ENCODE measurements around the gene TMEM183A.

The TMEM183A gene

GRCh38 chr1:203028784-203029553, 21.8 kb downstream of the TMEM183A start:
- no peak for DNase-seq (ENCODE audit: low read depth)

- DNase-seq (ENCODE audit: low read depth): no peak
These were observed 24.3 kb downstream of the TMEM183A start for GRCh38 chr1:203031467-203031866.

GRCh38 chr1:203033287-203033686, 26.1 kb downstream of the TMEM183A start:
- DNase-seq (ENCODE audit: low read depth): no peak

- DNase-seq (ENCODE audit: low read depth): no peak
These were observed 26.7 kb downstream of the TMEM183A start for GRCh38 chr1:203033917-203034316.

GRCh38 chr1:203034422-203035110, 27.4 kb downstream of the TMEM183A start:
- no peak for DNase-seq (ENCODE audit: low read depth)

- DNase-seq (ENCODE audit: low read depth): no peak
These were observed 28.2 kb downstream of the TMEM183A start for GRCh38 chr1:203035111-203036000.

DNA sequence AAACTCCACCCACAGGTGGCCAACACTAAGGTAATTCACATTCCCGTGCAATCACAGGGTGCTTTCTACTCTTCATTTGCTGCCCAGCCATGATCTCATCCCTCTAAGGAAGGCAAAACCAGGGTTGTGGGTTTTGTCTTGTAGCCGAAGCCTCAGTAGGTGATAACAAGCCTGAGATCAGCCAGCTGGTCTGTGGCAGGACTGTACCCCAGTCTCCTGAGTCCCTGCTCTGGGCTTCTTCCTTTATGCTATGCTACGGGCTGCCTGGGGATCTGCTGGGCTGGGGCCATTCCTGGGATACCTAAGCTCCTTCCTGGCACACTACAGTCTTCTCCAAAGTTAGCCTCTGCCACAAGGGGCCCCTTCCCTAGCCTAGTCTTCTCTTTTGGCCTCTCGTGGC, 29.0 kb downstream of the TMEM183A start:
- DNase-seq (ENCODE audit: low read depth): no peak

- DNase-seq (ENCODE audit: low read depth): no peak
These were observed 29.4 kb downstream of the TMEM183A start for GRCh38 chr1:203036537-203036936.

GRCh38 chr1:203037509-203038190, 30.5 kb downstream of the TMEM183A start:
- no peak for DNase-seq (ENCODE audit: low read depth)

- peak; percentile 81 for DNase-seq (ENCODE audit: low read depth)
These were observed 31.1 kb downstream of the TMEM183A start for GRCh38 chr1:203038217-203038741.

- DNase-seq (ENCODE audit: low read depth): peak; percentile 41
These were observed 31.9 kb downstream of the TMEM183A start for GRCh38 chr1:203038891-203039608.

- no peak for DNase-seq (ENCODE audit: low read depth)
These were observed 32.7 kb downstream of the TMEM183A start for GRCh38 chr1:203039609-203040512.

DNA sequence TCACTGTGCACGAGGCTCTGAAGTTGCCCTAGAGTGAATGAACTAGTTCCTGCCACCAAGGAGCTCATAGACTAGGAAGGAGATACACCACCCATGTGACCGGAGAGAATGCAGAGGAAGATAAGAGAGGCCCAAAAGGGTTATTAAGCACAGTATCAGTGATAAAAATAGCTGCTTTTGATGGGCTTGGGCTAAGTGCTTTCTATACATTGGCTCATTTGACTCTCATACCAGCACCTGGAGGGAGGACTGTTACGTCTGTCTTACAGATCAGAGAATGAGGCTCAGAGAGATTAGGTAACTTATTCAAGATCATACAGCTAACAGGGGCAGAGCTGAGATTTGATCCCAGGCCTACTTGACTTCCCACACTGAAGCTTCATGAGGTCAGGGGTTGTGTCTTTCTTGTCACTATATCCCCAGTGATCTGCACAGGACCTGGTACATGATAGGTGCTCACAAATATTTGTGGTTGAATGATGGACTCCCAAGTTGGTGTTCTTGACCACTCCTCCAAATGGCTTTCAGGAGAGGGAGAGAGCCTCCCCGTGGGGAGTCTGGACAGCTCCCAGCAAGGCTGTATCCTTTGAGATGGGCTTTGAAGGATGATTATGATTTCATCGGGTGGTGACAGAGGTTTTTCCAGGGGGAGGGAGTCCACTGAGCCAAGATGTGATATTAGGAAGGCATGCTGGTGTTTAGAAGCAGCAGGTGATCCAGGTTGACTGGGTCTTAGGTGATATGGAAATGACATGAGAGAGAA, 33.5 kb downstream of the TMEM183A start:
- DNase-seq (ENCODE audit: low read depth): no peak

DNA sequence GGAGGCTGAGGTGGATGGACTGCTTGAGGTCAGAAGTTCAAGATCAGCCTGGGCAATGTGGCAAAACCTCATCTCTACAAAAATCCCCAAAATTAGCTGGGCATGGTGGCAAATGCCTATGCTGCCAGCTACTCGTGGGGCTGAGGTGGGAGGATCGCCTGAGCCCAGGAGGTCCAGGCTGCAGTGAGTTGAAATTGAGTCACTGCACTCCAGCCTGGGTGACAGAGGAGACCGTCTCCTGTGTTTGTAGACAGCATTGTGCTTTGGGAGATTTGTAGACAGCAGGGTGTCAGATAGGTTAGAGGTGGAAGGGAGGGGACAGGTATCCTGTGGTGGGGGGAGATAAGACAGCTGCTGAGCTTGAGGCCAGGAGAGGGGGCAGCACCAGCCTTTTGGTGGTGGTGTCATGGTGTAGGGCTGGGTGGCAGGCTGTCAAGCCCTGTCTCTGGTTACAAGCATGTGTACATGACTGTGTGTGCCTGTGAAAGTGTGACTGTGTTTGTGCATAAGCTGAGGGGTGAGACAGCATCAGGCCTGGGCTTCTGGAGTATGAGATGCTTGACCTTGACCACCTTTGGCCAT, 34.3 kb downstream of the TMEM183A start:
- no peak for DNase-seq (ENCODE audit: low read depth)

DNA sequence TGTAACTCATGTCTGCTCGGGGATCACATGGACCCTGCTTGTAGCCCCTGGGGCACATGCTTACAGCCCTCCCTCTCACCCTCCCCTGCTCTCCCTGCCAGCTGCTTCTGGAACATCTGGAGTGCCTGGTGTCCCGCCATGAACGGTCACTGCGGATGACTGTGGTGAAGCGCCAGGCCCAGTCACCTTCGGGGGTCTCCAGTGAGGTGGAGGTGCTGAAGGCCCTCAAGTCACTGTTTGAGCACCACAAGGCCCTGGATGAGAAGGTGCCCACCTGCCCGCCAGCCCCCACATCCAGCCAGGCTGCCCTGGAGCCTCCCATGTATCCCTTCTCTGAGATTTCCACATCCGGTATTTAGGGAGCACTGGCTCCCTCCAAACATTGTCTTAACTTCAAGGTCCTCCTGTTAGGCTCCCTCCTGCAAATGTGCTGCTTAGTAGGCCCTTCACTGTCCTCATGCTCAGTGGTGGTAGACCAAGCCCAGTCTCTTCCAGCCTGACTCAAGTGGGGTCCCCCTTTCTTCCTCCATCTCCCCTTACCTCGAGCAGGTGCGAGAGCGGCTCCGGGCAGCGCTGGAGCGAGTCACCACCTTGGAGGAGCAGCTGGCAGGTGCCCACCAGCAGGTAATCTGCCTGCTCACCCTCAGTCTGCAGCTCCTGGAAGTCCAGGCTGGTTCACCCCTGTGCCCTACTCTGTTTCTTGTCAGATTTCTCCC, 36.8 kb downstream of the TMEM183A start:
- no peak for DNase-seq (ENCODE audit: low read depth)

DNA sequence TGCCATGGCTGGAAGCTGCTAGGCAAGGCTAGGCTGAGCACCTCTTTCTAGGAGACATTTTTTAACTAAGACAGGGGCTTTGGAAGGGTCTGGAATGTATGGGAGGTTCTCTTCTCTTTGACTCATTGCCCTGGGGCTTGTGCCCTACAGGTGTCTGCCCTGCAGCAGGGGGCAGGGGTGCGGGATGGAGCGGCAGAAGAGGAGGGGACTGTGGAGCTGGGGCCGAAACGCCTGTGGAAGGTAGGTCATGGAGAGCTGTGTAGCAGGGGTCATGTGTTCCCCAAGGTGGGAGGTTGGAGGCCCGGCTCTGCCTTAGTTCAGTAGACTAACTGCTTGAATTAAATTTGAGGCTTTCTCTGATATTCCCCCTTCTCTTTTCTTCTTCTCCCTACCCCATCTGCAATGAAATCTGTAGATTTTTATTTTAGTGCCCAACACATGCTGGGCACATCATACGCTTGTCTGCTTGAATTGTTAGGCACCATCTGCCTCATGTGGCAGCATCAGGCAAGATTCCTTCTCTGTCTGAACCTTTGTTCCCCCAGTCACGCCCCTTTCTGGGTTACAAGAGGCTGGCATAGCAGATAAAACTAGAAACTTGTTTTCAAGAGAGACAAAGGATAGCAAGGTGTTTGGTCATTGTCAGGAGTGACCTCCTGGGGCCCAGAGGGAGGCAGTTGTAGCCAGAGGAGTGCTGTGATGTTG, 37.5 kb downstream of the TMEM183A start:
- no peak for DNase-seq (ENCODE audit: low read depth)

DNA sequence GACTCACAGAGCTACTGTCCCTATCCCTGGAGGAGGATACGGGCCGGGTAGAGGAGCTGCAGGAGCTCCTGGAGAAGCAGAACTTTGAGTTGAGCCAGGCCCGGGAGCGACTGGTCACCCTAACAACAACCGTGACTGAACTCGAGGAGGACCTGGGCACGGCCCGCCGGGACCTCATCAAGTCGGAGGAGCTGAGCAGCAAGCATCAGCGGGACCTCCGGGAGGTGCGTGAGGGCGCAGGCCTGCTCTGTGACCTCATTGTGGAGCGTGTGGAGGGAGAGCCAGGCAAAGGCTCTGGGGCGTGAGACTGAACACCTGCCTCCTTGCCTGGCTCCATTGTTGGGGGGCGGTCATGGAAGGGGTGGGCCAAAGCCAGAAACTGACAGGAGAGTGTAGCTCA, 38.2 kb downstream of the TMEM183A start:
- no peak for DNase-seq (ENCODE audit: low read depth)

All from stromal cell of bone marrow (primary cell).